Fibroblast of the aortic adventitia (primary cell): ENCODE data around the gene APOOL. TPM values are rescaled to one million over a fixed set of nuclear protein-coding genes. Genes with fewer than 3 reads are reported as not detected.

Experiments
- DNase-seq: peaks from one replicate; pipeline ENCODE4 v3.0.0-alpha.2; 2010; ENCODE audit warnings: low read depth
- H3K4me3 ChIP-seq: 2 replicates; pipeline ENCODE4 v1.5.1; 2011; ENCODE audit warnings: low read depth, mild to moderate bottlenecking, control low read depth, low read length, moderate library complexity
- CTCF ChIP-seq: IDR thresholded peaks from 2 replicates; pipeline ENCODE4 v1.5.1; 2011; ENCODE audit warnings: mild to moderate bottlenecking, low read length, control low read depth, inconsistent platforms; ENCODE audit not compliant: insufficient read depth
- total RNA-seq: library from RNA; depleted of rRNA; stranded (reverse); fragments of >200 nt; gene quantifications from 2 replicates; pipeline ENCODE4 v1.2.3, GENCODE V29; 2012; ENCODE audit warnings: low replicate concordance

APOOL gene
- total RNA-seq, 1 donor = 18.0 TPM

DNA sequence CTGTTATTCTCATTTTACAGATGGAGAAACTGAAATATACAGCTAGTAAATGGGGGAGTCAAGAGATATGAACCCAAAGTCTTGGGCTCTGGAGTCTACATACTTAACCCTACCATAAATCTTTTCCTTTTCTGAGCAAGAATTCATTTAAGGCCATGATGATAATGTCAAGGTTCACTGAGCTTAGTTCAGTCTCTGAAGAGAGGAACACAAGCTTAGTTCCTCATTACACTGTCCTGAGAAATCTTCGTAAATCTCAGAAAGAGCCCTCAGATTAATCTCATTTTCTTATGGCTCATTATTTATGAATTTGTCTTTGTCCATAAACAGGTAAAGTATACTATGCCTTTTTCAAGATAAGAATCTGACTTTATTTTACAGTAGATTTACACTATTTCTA, 135.7 kb downstream of the APOOL start:
- TF ChIP-seq CTCF = no peak
- H3K4me3 ChIP-seq = no peak overlapping the region
- no peak for DNase-seq

- no peak for DNase-seq
- H3K4me3 ChIP-seq = no peak overlapping the region
- no peak for TF ChIP-seq CTCF
Measured at GRCh38 chrX:85140964-85141363, 137.3 kb downstream of the APOOL start.

Other genes starting within 250 kb of the APOOL start
- gene SATL1, start 239.9 kb downstream of the APOOL start, total RNA-seq = not detected in 2 replicates
- gene ZNF711, start 240.1 kb downstream of the APOOL start, total RNA-seq = 0.09 and 2.0 TPM in 2 replicates